SK-N-SH treated with all-trans-retinoic acid at 6 μM for 48 hours (cell line): ENCODE data around the gene SNW1.

Source experiments
- BACH2 ChIP-seq: fragments of 250-450 bp; sonication (Bioruptor Pico); IDR thresholded peaks from 2 replicates; pipeline ENCODE4 v1.9.0; 2021; ENCODE audit warnings: mild to moderate bottlenecking, borderline replicate concordance
- CREB5 ChIP-seq: fragments of 250-450 bp; sonication (Bioruptor Pico); IDR thresholded peaks from 2 replicates; pipeline ENCODE4 v1.5.1; 2020; ENCODE audit warnings: low read depth, mild to moderate bottlenecking, moderate library complexity
- CSDC2 ChIP-seq: fragments of 250-450 bp; sonication (Bioruptor Pico); IDR thresholded peaks from 2 replicates; pipeline ENCODE4 v1.5.0; 2020; ENCODE audit warnings: mild to moderate bottlenecking, moderate library complexity
- ESRRG ChIP-seq: fragments of 250-450 bp; sonication (Bioruptor Pico); IDR thresholded peaks from 2 replicates; pipeline ENCODE4 v1.6.1; 2021; ENCODE audit warnings: mild to moderate bottlenecking
- GLIS3 ChIP-seq: fragments of 250-450 bp; sonication (Bioruptor Pico); IDR thresholded peaks from 2 replicates; pipeline ENCODE4 v1.5.0; 2020; ENCODE audit warnings: mild to moderate bottlenecking, moderate library complexity
- OSR1 ChIP-seq: fragments of 250-450 bp; sonication (Bioruptor Pico); IDR thresholded peaks from 2 replicates; pipeline ENCODE4 v1.8.0; 2022; ENCODE audit warnings: moderate library complexity, mild to moderate bottlenecking, inconsistent platforms
- PATZ1 ChIP-seq: fragments of 250-450 bp; sonication (Bioruptor Pico); IDR thresholded peaks from 2 replicates; pipeline ENCODE4 v1.8.0; 2020; ENCODE audit warnings: mild to moderate bottlenecking, moderate library complexity, borderline replicate concordance
- POU6F1 ChIP-seq: fragments of 250-450 bp; sonication (Bioruptor Pico); IDR thresholded peaks from 2 replicates; pipeline ENCODE4 v1.8.0; 2021; ENCODE audit warnings: low read depth, mild to moderate bottlenecking, moderate library complexity, borderline replicate concordance
- PPARA ChIP-seq: fragments of 250-450 bp; sonication (Bioruptor Pico); IDR thresholded peaks from 2 replicates; pipeline ENCODE4 v1.5.0; 2020; ENCODE audit warnings: mild to moderate bottlenecking, borderline replicate concordance
- RARB ChIP-seq: fragments of 250-450 bp; sonication (Bioruptor Pico); IDR thresholded peaks from 2 replicates; pipeline ENCODE4 v1.8.0; 2021; ENCODE audit warnings: mild to moderate bottlenecking, moderate library complexity
- SNAI2 ChIP-seq: fragments of 250-450 bp; sonication (Bioruptor Pico); IDR thresholded peaks from 2 replicates; pipeline ENCODE4 v1.5.0; 2020; ENCODE audit warnings: mild to moderate bottlenecking, moderate library complexity
- TOX ChIP-seq: fragments of 250-450 bp; sonication (Bioruptor Pico); IDR thresholded peaks from 2 replicates; pipeline ENCODE4 v1.8.0; 2021; ENCODE audit warnings: mild to moderate bottlenecking, moderate library complexity, borderline replicate concordance
- ZFP3 ChIP-seq: fragments of 250-450 bp; sonication (Bioruptor Pico); IDR thresholded peaks from 2 replicates; pipeline ENCODE4 v1.5.0; 2020; ENCODE audit warnings: mild to moderate bottlenecking, moderate library complexity
- ZFP30 ChIP-seq: fragments of 450-650 bp; formaldehyde crosslinking; IDR thresholded peaks from 2 replicates; pipeline ENCODE4 v1.5.0; 2022; ENCODE audit warnings: mild to moderate bottlenecking, moderate library complexity

GRCh38 chr14:77809011-77809410 lies 48.1 kb upstream of the SNW1 start:
- TF ChIP-seq CREB5 (CRISPR knock-in tag) (no peak), CSDC2 (CRISPR knock-in tag) (no peak), PPARA (CRISPR knock-in tag) (no peak), RARB (CRISPR knock-in tag) (no peak), SNAI2 (no peak), PATZ1 (no peak), POU6F1 (no peak), BACH2 (CRISPR knock-in tag) (no peak), OSR1 (CRISPR knock-in tag) (no peak), TOX (no peak), ESRRG (no peak), ZFP3 (CRISPR knock-in tag) (no peak), GLIS3 (no peak), ZFP30 (CRISPR knock-in tag) (no peak)
